Measurements from ENCODE around the gene NR3C2. TPM values are rescaled to one million over a fixed set of nuclear protein-coding genes. Genes with fewer than 3 reads are reported as not detected.

The NR3C2 gene
- total and polyA plus RNA-seq, 4 donors, result 2.8 to 43.9 (median 11.5) TPM

DNA sequence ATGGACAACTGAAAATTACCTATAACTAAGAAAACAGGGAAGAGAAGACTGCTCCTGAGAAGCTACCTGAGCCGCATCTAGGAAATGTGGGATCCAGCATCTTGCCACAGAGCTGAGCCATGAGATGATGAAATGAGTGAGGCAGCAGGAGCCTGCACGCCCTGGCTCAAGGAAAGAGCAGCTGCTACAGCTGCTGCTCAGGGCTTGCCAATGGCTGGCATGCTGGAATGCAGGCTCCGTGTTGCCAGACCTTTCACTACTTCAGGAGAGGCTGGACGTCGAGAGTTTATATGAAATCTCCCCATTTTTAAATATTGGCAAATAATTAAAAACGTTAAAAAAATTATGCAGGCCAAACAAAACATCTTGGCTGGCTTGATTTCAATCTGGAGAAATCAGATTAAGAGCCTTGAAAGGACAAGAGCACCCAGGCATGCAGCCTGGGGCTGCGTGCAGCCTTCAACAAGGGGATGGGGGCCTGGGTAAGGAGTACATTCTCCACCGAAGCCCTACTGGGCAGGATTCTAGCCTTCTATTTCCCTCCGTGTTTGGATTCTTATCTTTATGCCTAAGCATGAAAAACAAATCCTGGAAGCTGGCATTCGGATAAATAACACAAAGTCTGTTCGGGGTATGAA is 227.6 kb downstream of the NR3C2 start:
- no peak overlapping the region for H3K4me3 ChIP-seq
- peaks cover 0 to 14% (median 3%) of the 10 kb centered on the region in 5 donors for H3K4me1 ChIP-seq (ENCODE audit: control insufficient read depth in 5 of 5, insufficient read depth in 5 of 5, low read length in 5 of 5)
- 56 to 73% methylated on average over 11 of the region's 11 CpGs for WGBS, 2 donors
- no peak overlapping the region for H3K9ac ChIP-seq (ENCODE audit: insufficient read depth in 1 of 2, low read length in 2 of 2)
- H3K27ac ChIP-seq (ENCODE audit: low read depth in 1 of 2, low read length in 1 of 2), result peak overlapping the region in 1 of 2 donors; percentile 69
- no peak for TF ChIP-seq CTCF (IDR thresholded peaks at IDR 0.05; ENCODE audit: control extremely low read depth, extremely low read depth)
- ATAC-seq (ENCODE audit: insufficient read depth, low FRiP score) (no peak), DNase-seq (peak in 2 of 3 donors; percentile 21 to 26)
- H3K9me3 ChIP-seq (ENCODE audit: control insufficient read depth in 4 of 4, insufficient read depth in 3 of 4, low read length in 3 of 4), result no peaks in the 10 kb centered on the region
- H3K36me3 ChIP-seq (ENCODE audit: control insufficient read depth in 4 of 4, insufficient read depth in 4 of 4, low read length in 4 of 4), result no peaks in the 10 kb centered on the region
- H3K27me3 ChIP-seq (ENCODE audit: control insufficient read depth in 3 of 3, insufficient read depth in 3 of 3, low read length in 2 of 3), result no peaks in the 10 kb centered on the region

- TF ChIP-seq CTCF (IDR thresholded peaks at IDR 0.05; ENCODE audit: control extremely low read depth, extremely low read depth), result no peak
- no peak for ATAC-seq (ENCODE audit: insufficient read depth, low FRiP score)
- no peak for DNase-seq
- 64 to 79% methylated on average over 3 of the region's 3 CpGs for WGBS, 2 donors
- Histone ChIP-seq H3K4me3 (no peak overlapping the region), H3K27ac (ENCODE audit: low read depth in 1 of 2, low read length in 1 of 2) (no peak overlapping the region), H3K9me3 (ENCODE audit: control insufficient read depth in 4 of 4, insufficient read depth in 3 of 4, low read length in 3 of 4) (no peaks in the 10 kb centered on the region), H3K9ac (ENCODE audit: insufficient read depth in 1 of 2, low read length in 2 of 2) (no peak overlapping the region), H3K4me1 (ENCODE audit: control insufficient read depth in 5 of 5, insufficient read depth in 5 of 5, low read length in 5 of 5) (peaks cover 0 to 14% (median 2%) of the 10 kb centered on the region in 5 donors), H3K36me3 (ENCODE audit: control insufficient read depth in 4 of 4, insufficient read depth in 4 of 4, low read length in 4 of 4) (no peaks in the 10 kb centered on the region), H3K27me3 (ENCODE audit: control insufficient read depth in 3 of 3, insufficient read depth in 3 of 3, low read length in 2 of 3) (no peaks in the 10 kb centered on the region)
Measured at GRCh38 chr4:148211533-148211932, 230.7 kb downstream of the NR3C2 start.

GRCh38 chr4:148210661-148211060 is 231.6 kb downstream of the NR3C2 start:
- 97 to 100% methylated on average over 1 of the region's 1 CpG for WGBS, 2 donors
- no peaks in the 10 kb centered on the region for H3K36me3 ChIP-seq (ENCODE audit: control insufficient read depth in 4 of 4, insufficient read depth in 4 of 4, low read length in 4 of 4)
- no peak overlapping the region for H3K9ac ChIP-seq (ENCODE audit: insufficient read depth in 1 of 2, low read length in 2 of 2)
- H3K9me3 ChIP-seq (ENCODE audit: control insufficient read depth in 4 of 4, insufficient read depth in 3 of 4, low read length in 3 of 4), result no peaks in the 10 kb centered on the region
- H3K4me3 ChIP-seq, result no peak overlapping the region
- no peaks in the 10 kb centered on the region for H3K27me3 ChIP-seq (ENCODE audit: control insufficient read depth in 3 of 3, insufficient read depth in 3 of 3, low read length in 2 of 3)
- TF ChIP-seq CTCF (IDR thresholded peaks at IDR 0.05; ENCODE audit: control extremely low read depth, extremely low read depth), result no peak
- peaks cover 0 to 14% (median 2%) of the 10 kb centered on the region in 5 donors for H3K4me1 ChIP-seq (ENCODE audit: control insufficient read depth in 5 of 5, insufficient read depth in 5 of 5, low read length in 5 of 5)
- no peak overlapping the region for H3K27ac ChIP-seq (ENCODE audit: low read depth in 1 of 2, low read length in 1 of 2)
- DNase-seq (no peak), ATAC-seq (ENCODE audit: insufficient read depth, low FRiP score) (no peak)

DNA sequence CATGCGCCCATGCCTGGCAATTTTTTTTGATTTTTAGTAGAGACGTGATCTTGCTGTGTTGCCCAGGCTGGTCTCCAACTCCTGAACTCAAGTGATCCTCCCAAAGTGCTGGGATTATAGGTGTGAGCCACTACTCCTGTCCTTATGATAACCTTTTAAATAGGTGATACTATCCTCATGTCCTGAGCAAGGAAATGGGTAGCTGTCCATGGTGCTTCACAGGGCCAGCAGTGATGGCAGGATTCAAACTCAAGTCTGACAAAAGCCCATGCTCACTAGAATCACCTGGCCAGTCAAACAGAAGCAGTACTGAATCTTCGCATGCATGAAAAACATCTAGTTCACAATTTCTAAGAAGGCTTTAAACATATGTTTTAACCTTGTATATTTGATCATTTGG is 235.1 kb downstream of the NR3C2 start:
- DNase-seq (no peak), ATAC-seq (ENCODE audit: insufficient read depth, low FRiP score) (no peak)
- Histone ChIP-seq H3K36me3 (ENCODE audit: control insufficient read depth in 4 of 4, insufficient read depth in 4 of 4, low read length in 4 of 4) (no peaks in the 10 kb centered on the region), H3K4me1 (ENCODE audit: control insufficient read depth in 5 of 5, insufficient read depth in 5 of 5, low read length in 5 of 5) (peaks cover 0 to 13% (median 3%) of the 10 kb centered on the region in 5 donors), H3K27ac (ENCODE audit: low read depth in 1 of 2, low read length in 1 of 2) (no peak overlapping the region), H3K9ac (ENCODE audit: insufficient read depth in 1 of 2, low read length in 2 of 2) (no peak overlapping the region), H3K9me3 (ENCODE audit: control insufficient read depth in 4 of 4, insufficient read depth in 3 of 4, low read length in 3 of 4) (no peaks in the 10 kb centered on the region), H3K4me3 (no peak overlapping the region), H3K27me3 (ENCODE audit: control insufficient read depth in 3 of 3, insufficient read depth in 3 of 3, low read length in 2 of 3) (no peaks in the 10 kb centered on the region)
- WGBS, 2 donors, result 98 to 99% methylated on average over 3 of the region's 3 CpGs
- TF ChIP-seq CTCF (IDR thresholded peaks at IDR 0.05; ENCODE audit: control extremely low read depth, extremely low read depth), result no peak

All from lung (tissue), 12 donors.